B cell (primary cell): ENCODE measurements around the gene CDHR3.

ENCODE experiments used
- EZH2 ChIP-seq: IDR thresholded peaks from 2 replicates; pipeline ENCODE4 v1.6.1; 2012; ENCODE audit warnings: borderline replicate concordance, low read depth, mild to moderate bottlenecking, moderate library complexity, low read length; ENCODE audit not compliant: insufficient read depth, poor library complexity, severe bottlenecking
- TF ChIP-seq, protein P1 (sequence below): fragments of 200-600 bp; IDR thresholded peaks from one replicate; pipeline ENCODE4 v1.8.0; 2022; ENCODE audit warnings: antibody characterized with exemption, mild to moderate bottlenecking

DNA sequence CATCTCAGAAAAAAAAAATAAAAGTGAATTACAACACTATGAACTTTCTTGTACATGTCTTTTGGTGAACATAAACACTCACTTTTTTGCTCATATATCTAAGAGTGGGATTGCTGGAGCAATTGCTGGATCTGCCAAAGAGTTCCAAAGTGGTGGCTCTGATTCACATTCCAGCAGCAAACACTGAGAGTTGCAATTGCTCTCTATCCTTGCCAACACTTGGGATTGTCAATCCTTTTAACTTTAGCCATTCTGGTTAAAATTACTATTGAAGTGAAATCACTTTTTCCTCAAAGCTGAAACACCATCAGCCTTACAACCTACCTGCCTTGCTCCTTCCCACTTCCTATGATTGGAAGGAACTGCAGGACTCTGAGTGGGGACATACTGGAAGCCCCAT lies 70.7 kb downstream of the CDHR3 start:
- TF ChIP-seq, protein P1, sequence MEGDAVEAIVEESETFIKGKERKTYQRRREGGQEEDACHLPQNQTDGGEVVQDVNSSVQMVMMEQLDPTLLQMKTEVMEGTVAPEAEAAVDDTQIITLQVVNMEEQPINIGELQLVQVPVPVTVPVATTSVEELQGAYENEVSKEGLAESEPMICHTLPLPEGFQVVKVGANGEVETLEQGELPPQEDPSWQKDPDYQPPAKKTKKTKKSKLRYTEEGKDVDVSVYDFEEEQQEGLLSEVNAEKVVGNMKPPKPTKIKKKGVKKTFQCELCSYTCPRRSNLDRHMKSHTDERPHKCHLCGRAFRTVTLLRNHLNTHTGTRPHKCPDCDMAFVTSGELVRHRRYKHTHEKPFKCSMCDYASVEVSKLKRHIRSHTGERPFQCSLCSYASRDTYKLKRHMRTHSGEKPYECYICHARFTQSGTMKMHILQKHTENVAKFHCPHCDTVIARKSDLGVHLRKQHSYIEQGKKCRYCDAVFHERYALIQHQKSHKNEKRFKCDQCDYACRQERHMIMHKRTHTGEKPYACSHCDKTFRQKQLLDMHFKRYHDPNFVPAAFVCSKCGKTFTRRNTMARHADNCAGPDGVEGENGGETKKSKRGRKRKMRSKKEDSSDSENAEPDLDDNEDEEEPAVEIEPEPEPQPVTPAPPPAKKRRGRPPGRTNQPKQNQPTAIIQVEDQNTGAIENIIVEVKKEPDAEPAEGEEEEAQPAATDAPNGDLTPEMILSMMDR, result no peak
- TF ChIP-seq EZH2, result no peak
